SK-MEL-5 (cell line): Measurements from ENCODE around the gene GOLGB1. TPM values are rescaled to one million over a fixed set of nuclear protein-coding genes. Genes with fewer than 3 reads are reported as not detected.
"Not testable (repeated sequence)": the region's sequence is repeated elsewhere in the genome, so short reads cannot be mapped to it uniquely, and the experiment has no call there.

Source experiments
- DNase-seq: peaks from one replicate; pipeline ENCODE4 v3.0.0-alpha.2; 2016; ENCODE audit warnings: low read depth, low spot score
- in situ Hi-C: cut with HindIII; loops from 2 replicates; pipeline ENCODE4 v1.10.0; 2016; ENCODE audit warnings: low sequenced_read_pairs, high pct_unique_total_duplicates, low pct_unique_long_range_greater_than_20kb
- total RNA-seq: library from RNA; depleted of rRNA; stranded (reverse); fragments of >200 nt; shearing (Covaris generic); gene quantifications from 2 replicates; pipeline ENCODE4 v1.2.3, GENCODE V29; 2014

The GOLGB1 gene
- total RNA-seq, 1 experiment from 2014 or later = 29.8 TPM

GRCh38 chr3:121705541-121705940 is 44.0 kb downstream of the GOLGB1 start:
- in situ Hi-C loops = no loop called here
- no peak for DNase-seq

- DNase-seq = no peak
- in situ Hi-C loops = no loop called here
Measured at GRCh38 chr3:121703973-121704372, 45.6 kb downstream of the GOLGB1 start.

GRCh38 chr3:121698901-121699300 is 50.6 kb downstream of the GOLGB1 start:
- in situ Hi-C loops = no loop called here
- DNase-seq = no peak

DNA sequence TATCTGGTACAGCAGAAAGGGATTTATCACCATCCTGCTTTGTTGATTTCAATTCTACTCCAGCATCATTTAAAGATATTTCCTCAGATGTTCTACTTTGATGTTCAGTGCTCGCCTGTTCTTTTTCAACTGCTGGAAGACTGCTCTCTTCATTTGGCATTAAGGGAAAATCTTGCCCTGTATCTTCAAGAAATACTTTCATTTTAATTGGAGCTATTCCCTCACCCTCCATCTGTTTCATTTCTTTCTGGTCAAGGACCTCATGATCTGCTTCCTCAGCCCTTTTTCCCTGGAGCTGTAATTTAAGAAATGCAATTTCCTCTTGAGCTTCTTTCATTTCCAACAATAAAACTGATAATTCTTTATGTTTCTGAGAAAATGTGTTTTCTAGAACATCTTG is 51.1 kb downstream of the GOLGB1 start:
- DNase-seq = no peak
- in situ Hi-C loops = no loop called here

GRCh38 chr3:121696186-121696585 is 53.4 kb downstream of the GOLGB1 start:
- no peak for DNase-seq
- in situ Hi-C loops = no loop called here

GRCh38 chr3:121692010-121692699 is 57.4 kb downstream of the GOLGB1 start:
- in situ Hi-C loops = no loop called here

DNA sequence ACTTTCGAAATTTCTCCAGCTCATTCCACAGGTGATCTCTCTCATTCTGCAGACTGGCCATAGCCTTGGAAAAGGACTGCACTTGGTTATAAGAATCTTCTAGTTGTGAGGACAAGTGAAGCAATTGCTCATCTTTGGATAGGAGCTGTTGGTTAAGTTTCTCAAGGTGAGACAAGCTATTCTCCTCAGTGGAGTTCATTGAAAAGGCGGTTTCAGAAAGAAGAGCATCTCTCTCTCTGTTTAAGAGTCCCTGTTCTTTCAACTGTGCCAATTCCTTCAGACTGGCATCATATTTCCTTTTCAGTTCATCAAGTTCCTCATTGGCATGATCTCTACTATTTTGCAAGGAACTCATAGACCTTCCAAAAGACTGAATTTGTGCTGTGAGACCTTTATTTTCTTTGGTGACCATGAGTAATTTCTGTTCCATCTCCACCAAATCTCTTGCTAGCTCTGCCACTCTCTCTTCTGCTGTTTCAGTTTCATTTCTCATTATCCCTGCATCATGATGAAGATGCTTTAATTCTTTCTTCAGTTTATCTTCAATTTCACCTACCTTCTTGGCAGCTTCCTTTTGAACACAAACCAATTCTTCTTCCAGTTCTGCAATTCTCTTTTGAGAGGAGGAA is 58.6 kb downstream of the GOLGB1 start:
- no peak for DNase-seq
- in situ Hi-C loops = no loop called here

More at GRCh38 chr3:121692010-121692699, 57.4 kb downstream of the GOLGB1 start:
- no peak for DNase-seq

DNA sequence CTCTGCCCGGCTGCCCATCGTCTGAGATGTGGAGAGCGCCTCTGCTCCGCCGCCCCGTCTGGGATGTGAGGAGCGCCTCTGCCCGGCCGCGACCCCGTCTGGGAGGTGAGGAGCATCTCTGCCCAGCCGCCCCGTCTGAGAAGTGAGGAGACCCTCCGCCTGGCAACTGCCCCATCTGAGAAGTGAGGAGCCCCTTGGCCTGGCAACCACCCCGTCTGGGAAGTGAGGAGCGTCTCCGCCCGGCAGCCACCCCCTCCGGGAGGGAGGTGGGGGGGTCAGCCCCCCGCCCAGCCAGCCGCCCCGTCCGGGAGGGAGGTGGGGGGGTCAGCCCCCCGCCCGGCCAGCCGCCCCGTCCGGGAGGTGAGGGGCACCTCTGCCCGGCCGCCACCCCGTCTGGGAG is 60.8 kb downstream of the GOLGB1 start:
- in situ Hi-C loops = not testable (repeated sequence)

GRCh38 chr3:121681792-121682191 is 67.7 kb downstream of the GOLGB1 start:
- no peak for DNase-seq
- in situ Hi-C loops = no loop called here

More for the DNA sequence above, 60.8 kb downstream of the GOLGB1 start:
- DNase-seq = not testable (repeated sequence)

DNA sequence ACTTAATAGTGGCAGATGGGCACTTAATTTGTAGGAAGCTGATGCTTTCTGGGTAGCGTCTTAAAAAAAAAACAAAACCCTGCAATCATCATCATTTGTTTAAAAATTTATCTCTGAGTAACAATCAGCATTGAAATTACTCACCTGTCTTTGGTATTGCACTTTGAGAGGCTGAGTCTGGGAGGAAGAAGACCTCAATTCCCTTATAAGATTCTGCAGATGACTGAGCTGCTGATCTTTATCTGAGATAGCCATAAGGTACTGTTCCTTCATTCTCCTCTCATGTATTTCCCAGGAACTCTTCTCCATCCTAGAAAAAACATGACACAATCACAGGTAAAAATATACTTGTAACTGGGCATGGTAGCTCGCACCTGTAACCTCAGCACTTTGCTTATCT is 72.4 kb downstream of the GOLGB1 start:
- DNase-seq = no peak
- in situ Hi-C loops = no loop called here

GRCh38 chr3:121670676-121671075 is 78.9 kb downstream of the GOLGB1 start:
- in situ Hi-C loops = no loop called here
- no peak for DNase-seq

DNA sequence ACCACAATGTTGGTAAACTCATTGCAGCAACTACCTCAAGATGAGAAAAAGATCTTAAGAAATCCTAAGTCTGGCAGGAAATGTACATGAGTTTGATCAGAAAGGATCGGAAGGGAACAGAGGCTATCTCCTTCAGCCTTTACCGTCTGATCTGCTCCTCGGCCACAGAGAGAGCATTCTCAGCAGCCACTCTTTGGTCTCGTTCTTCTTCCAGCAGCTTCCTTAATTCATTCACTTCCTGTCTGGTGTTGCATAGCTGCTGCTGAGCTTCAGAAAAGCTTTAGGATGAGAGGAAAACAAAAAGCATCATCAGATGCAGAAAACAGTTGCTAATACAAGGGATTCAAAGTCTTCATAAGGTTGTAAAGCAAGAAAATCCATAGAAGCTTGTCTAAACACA is 82.2 kb downstream of the GOLGB1 start:
- in situ Hi-C loops = no loop called here

DNA sequence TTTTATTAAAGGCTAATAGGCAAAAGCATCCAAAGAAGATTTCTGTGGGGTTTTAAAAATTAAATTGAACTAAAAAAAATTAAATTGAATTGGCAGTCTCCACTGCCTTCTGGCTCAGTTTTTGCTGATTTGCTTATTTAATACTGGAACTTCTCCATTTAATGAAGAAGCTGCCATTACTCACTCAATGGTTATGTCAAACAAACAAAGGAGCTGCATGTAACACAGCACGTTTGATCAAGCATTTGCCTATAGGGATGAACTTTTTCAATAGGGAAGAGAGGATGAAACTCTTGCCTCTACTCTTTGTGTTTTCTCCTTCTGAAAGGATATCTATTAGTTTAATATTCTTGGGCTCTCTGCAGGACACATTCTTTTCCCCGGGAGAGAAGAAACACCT is 84.1 kb downstream of the GOLGB1 start:
- no peak for DNase-seq
- in situ Hi-C loops = no loop called here

More for the DNA sequence above, 82.2 kb downstream of the GOLGB1 start:
- no peak for DNase-seq

DNA sequence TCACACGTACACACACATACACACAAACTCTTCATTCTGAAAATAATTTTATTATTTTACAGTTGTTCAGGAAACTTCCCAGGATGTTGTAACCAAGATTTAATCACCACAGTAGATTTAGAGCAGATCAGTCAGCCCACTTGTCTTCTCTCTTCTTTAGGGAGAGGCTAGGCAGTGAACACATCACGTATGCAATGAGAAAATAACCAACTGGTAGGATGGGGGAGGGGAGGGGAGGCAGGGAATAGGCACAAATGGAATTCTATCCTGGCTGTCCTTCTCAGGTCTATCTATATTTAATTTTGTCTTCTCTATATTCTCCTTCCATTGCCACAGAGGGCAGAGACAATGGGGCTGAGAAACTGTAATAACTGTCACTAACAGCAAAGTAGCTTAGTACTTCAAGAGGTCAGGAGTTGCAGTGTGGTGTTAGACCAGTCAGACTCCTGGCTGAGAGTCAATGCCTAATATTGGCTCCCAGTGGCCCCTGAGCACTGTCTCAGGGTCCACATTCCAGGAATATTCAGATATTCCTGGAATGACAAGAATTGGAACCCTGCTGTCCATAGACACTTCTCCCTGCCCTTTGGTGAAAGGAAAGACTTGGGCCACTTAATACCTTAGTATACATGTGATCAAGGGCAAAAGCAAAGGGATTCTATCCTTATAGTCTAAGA is 86.2 kb downstream of the GOLGB1 start:
- in situ Hi-C loops = no loop called here
- no peak for DNase-seq

DNA sequence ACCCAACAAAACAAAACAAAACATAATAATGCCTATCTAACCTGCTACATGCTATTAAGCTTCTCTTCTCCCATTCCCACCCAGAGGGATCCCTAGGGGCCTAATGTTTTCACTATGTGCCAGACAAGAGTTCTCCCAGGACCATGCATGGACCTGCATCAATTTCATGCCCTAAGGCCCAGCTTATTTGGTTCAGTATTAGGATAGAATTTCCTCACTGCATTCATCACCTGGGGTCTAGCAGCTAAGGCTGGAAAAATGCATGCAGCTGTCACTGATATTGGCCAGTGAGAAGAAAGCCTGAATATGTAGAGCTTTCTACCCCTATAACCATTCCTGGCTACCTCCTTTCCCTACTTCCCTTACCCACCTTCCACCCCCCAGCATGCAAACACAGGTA is 86.8 kb downstream of the GOLGB1 start:
- DNase-seq = no peak
- in situ Hi-C loops = no loop called here

- in situ Hi-C loops = no loop called here
- no peak for DNase-seq
Measured at GRCh38 chr3:121661376-121661775, 88.2 kb downstream of the GOLGB1 start.

- no peak for DNase-seq
- in situ Hi-C loops = no loop called here
Measured at GRCh38 chr3:121660356-121661171, 89.0 kb downstream of the GOLGB1 start, which contains the start of gene HCLS1. TSS of gene HCLS1 (minus strand) at chr3:121660903. CDS start at chr3:121658347, 2,556 bp downstream.

- DNase-seq = no peak
Measured at GRCh38 chr3:121659586-121659985, 90.0 kb downstream of the GOLGB1 start.

More at GRCh38 chr3:121659586-121659985, 90.0 kb downstream of the GOLGB1 start:
- in situ Hi-C loops = no loop called here
